Stimulated activated CD4-positive, alpha-beta T cell treated with anti-CD3 and anti-CD28 coated beads, TNF-alpha, amount 100 ng/mL, for 4 hours (primary cell): ENCODE data around the gene MACROH2A2.
"Not testable (repeated sequence)": the region's sequence is repeated elsewhere in the genome, so short reads cannot be mapped to it uniquely, and the experiment has no call there.

ENCODE experiments used
- DNase-seq, 3 experiments: peaks; one replicate each; pipeline ENCODE4 v3.0.0-alpha.2; 2020; ENCODE audit warnings: low read depth in 3 of 3

The MACROH2A2 gene

GRCh38 chr10:70158113-70158512, 105.5 kb downstream of the MACROH2A2 start:
- no peak for DNase-seq

GRCh38 chr10:70159366-70159765, 106.7 kb downstream of the MACROH2A2 start:
- DNase-seq = not testable (repeated sequence)

GRCh38 chr10:70160798-70161197, 108.2 kb downstream of the MACROH2A2 start:
- no peak for DNase-seq
